Measurements from ENCODE around the gene PPP4R3A.

DNA sequence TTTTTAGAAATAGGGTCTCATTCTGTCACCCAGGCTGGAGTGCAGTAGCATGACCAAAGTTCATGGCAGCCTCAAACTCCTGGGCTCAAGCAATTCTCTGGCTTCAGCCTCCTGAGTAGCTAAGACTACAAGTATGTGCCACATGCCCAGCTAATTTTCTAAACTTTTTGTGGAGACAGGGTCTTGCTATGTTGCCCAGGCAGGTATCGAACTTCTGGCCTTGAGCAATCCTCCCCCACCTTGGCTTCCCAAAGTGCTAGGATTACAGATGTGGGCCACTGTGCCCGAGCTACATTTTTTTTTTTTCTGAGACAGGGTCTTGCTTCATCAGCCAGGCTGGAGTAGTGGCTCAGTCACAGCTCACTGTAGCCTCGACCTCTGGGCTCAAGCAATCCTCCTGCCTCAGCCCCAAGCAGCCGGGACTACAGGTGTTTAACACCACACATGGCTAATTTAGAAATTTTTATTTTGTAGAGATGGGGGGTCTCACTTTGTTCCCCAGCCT, 7.1 kb downstream of the PPP4R3A start:
- TF ChIP-seq CTCF (conservative IDR thresholded peaks at IDR 0.05; ENCODE audit: low read depth, low read length) (no peak), RAD21 (IDR thresholded peaks at IDR 0.05; ENCODE audit: low read length) (no peak), MXI1 (IDR thresholded peaks at IDR 0.05; ENCODE audit: borderline replicate concordance, low read depth, low read length) (no peak)

Measured in IMR-90 (cell line).